SK-N-SH treated with all-trans-retinoic acid at 6 μM for 48 hours (cell line): ENCODE measurements around the gene EEF1G.

ENCODE experiments used
- ATAC-seq: fragments of 200-7000 bp; cut with Tn5 transposase; 3 replicates; pipeline ENCODE4 v1.9.1; 2020; ENCODE audit warnings: mild to moderate bottlenecking, moderate library complexity
- ARNTL ChIP-seq: fragments of 450-650 bp; formaldehyde crosslinking; IDR thresholded peaks from 2 replicates; pipeline ENCODE4 v1.5.0; 2020; ENCODE audit warnings: low read depth, mild to moderate bottlenecking, moderate library complexity, borderline replicate concordance
- CREB5 ChIP-seq: fragments of 250-450 bp; sonication (Bioruptor Pico); IDR thresholded peaks from 2 replicates; pipeline ENCODE4 v1.5.1; 2020; ENCODE audit warnings: low read depth, mild to moderate bottlenecking, moderate library complexity
- ESRRG ChIP-seq: fragments of 250-450 bp; sonication (Bioruptor Pico); IDR thresholded peaks from 2 replicates; pipeline ENCODE4 v1.6.1; 2021; ENCODE audit warnings: mild to moderate bottlenecking
- GLIS3 ChIP-seq: fragments of 250-450 bp; sonication (Bioruptor Pico); IDR thresholded peaks from 2 replicates; pipeline ENCODE4 v1.5.0; 2020; ENCODE audit warnings: mild to moderate bottlenecking, moderate library complexity
- ISL1 ChIP-seq: fragments of 250-450 bp; sonication (Bioruptor Pico); IDR thresholded peaks from 2 replicates; pipeline ENCODE4 v2.1.2; 2022; ENCODE audit warnings: mild to moderate bottlenecking, moderate library complexity
- OSR1 ChIP-seq: fragments of 250-450 bp; sonication (Bioruptor Pico); IDR thresholded peaks from 2 replicates; pipeline ENCODE4 v1.8.0; 2022; ENCODE audit warnings: moderate library complexity, mild to moderate bottlenecking, inconsistent platforms
- PATZ1 ChIP-seq: fragments of 250-450 bp; sonication (Bioruptor Pico); IDR thresholded peaks from 2 replicates; pipeline ENCODE4 v1.8.0; 2020; ENCODE audit warnings: mild to moderate bottlenecking, moderate library complexity, borderline replicate concordance
- POU6F1 ChIP-seq: fragments of 250-450 bp; sonication (Bioruptor Pico); IDR thresholded peaks from 2 replicates; pipeline ENCODE4 v1.8.0; 2021; ENCODE audit warnings: low read depth, mild to moderate bottlenecking, moderate library complexity, borderline replicate concordance
- RARB ChIP-seq: fragments of 250-450 bp; sonication (Bioruptor Pico); IDR thresholded peaks from 2 replicates; pipeline ENCODE4 v1.8.0; 2021; ENCODE audit warnings: mild to moderate bottlenecking, moderate library complexity
- TCF4 ChIP-seq: fragments of 250-450 bp; sonication (Bioruptor Pico); IDR thresholded peaks from 2 replicates; pipeline ENCODE4 v1.8.0; 2021; ENCODE audit warnings: mild to moderate bottlenecking, moderate library complexity, borderline replicate concordance
- TOX ChIP-seq: fragments of 250-450 bp; sonication (Bioruptor Pico); IDR thresholded peaks from 2 replicates; pipeline ENCODE4 v1.8.0; 2021; ENCODE audit warnings: mild to moderate bottlenecking, moderate library complexity, borderline replicate concordance
- TSHZ2 ChIP-seq: fragments of 250-450 bp; sonication (Bioruptor Pico); IDR thresholded peaks from 2 replicates; pipeline ENCODE4 v1.5.0; 2020; ENCODE audit warnings: mild to moderate bottlenecking, moderate library complexity
- ZFP3 ChIP-seq: fragments of 250-450 bp; sonication (Bioruptor Pico); IDR thresholded peaks from 2 replicates; pipeline ENCODE4 v1.5.0; 2020; ENCODE audit warnings: mild to moderate bottlenecking, moderate library complexity
- ZFP30 ChIP-seq: fragments of 450-650 bp; formaldehyde crosslinking; IDR thresholded peaks from 2 replicates; pipeline ENCODE4 v1.5.0; 2022; ENCODE audit warnings: mild to moderate bottlenecking, moderate library complexity
- ZNF565 ChIP-seq: fragments of 450-650 bp; formaldehyde crosslinking; conservative IDR thresholded peaks from 2 replicates; pipeline ENCODE4 v1.5.0; 2020; ENCODE audit warnings: low read depth, mild to moderate bottlenecking, moderate library complexity
- ZNF70 ChIP-seq: fragments of 450-650 bp; formaldehyde crosslinking; IDR thresholded peaks from 2 replicates; pipeline ENCODE4 v1.5.0; 2020; ENCODE audit warnings: mild to moderate bottlenecking, moderate library complexity
- ZNF8 ChIP-seq: fragments of 450-650 bp; formaldehyde crosslinking; IDR thresholded peaks from 2 replicates; pipeline ENCODE4 v1.5.0; 2020; ENCODE audit warnings: mild to moderate bottlenecking, moderate library complexity

The EEF1G gene

GRCh38 chr11:62539238-62539925, 34.3 kb downstream of the EEF1G start:
- peak; percentile 71 for ATAC-seq
- no peak for TF ChIP-seq ISL1 (CRISPR knock-in tag)

- TF ChIP-seq PATZ1 (no peak), POU6F1 (CRISPR knock-in tag) (no peak), ESRRG (CRISPR knock-in tag) (no peak), ZNF8 (no peak), TOX (CRISPR knock-in tag) (no peak), GLIS3 (CRISPR knock-in tag) (no peak), OSR1 (no peak), ZNF565 (CRISPR knock-in tag) (no peak), CREB5 (CRISPR knock-in tag) (no peak), ARNTL (CRISPR knock-in tag) (no peak), ZFP3 (CRISPR knock-in tag) (no peak), ZFP30 (CRISPR knock-in tag) (no peak), TSHZ2 (no peak)
- no peak for ATAC-seq
Measured at GRCh38 chr11:62538470-62539237, 35.0 kb downstream of the EEF1G start.

- no peak for ATAC-seq
- TF ChIP-seq TCF4, result no peak
- TF ChIP-seq ISL1 (CRISPR knock-in tag), result no peak
- no peak for TF ChIP-seq ZNF70 (CRISPR knock-in tag)
- no peak for TF ChIP-seq ZNF565 (CRISPR knock-in tag)
- no peak for TF ChIP-seq ZFP30 (CRISPR knock-in tag)
- TF ChIP-seq TSHZ2, result no peak
- TF ChIP-seq CREB5 (CRISPR knock-in tag), result no peak
- TF ChIP-seq OSR1, result no peak
- no peak for TF ChIP-seq RARB (CRISPR knock-in tag)
- TF ChIP-seq PATZ1, result no peak
- TF ChIP-seq ESRRG (CRISPR knock-in tag), result no peak
Measured at GRCh38 chr11:62536301-62536957, 37.3 kb downstream of the EEF1G start.
